OCI-LY3 (cell line): Measurements from ENCODE around the gene MIEF2.

Source experiments
- H2AFZ ChIP-seq: fragments of 200-600, 300-600 bp; shearing (Covaris generic); 2 replicates; pipeline ENCODE4 v1.6.0; 2014; ENCODE audit warnings: antibody characterized with exemption, low read depth, low read length
- H3K27ac ChIP-seq: fragments of 200-600, 300-600 bp; sonication (generic); 2 replicates; pipeline ENCODE4 v1.5.1; 2014; ENCODE audit warnings: mild to moderate bottlenecking, low read length, moderate library complexity, mixed read lengths
- H3K27me3 ChIP-seq: fragments of 200-600, 300-600 bp; sonication (generic); 2 replicates; pipeline ENCODE4 v1.6.1; 2014; ENCODE audit warnings: low read depth, low read length, mixed read lengths
- H3K36me3 ChIP-seq: fragments of 200-600, 300-600 bp; sonication (generic); replicated peaks from 2 replicates; pipeline ENCODE3; 2014; ENCODE audit warnings: low read depth, low read length, mixed read lengths
- H3K4me1 ChIP-seq: fragments of 300-600, 200-600 bp; sonication (generic); 2 replicates; pipeline ENCODE4 v1.6.1; 2014; ENCODE audit warnings: low read length, mixed read lengths
- H3K4me2 ChIP-seq: fragments of 200-600, 300-600 bp; sonication (generic); 2 replicates; pipeline ENCODE4 v1.6.1; 2014; ENCODE audit warnings: low read length, mixed read lengths
- H3K4me3 ChIP-seq: fragments of 300-600, 200-600 bp; sonication (generic); 2 replicates; pipeline ENCODE4 v1.5.1; 2014; ENCODE audit warnings: antibody characterized with exemption, mild to moderate bottlenecking, low read length, moderate library complexity
- H3K79me2 ChIP-seq: fragments of 300-600, 200-600 bp; shearing (Covaris generic); 2 replicates; pipeline ENCODE4 v1.6.1; 2014; ENCODE audit warnings: mild to moderate bottlenecking, low read length, mixed read lengths
- H3K9ac ChIP-seq: fragments of 300-600, 200-600 bp; shearing (Covaris generic); 2 replicates; pipeline ENCODE4 v1.6.0; 2014; ENCODE audit warnings: mild to moderate bottlenecking, low read length, moderate library complexity
- H3K9me3 ChIP-seq: fragments of 200-600, 300-600 bp; shearing (Covaris generic); 2 replicates; pipeline ENCODE4 v1.6.1; 2014; ENCODE audit warnings: low read length, mixed read lengths; ENCODE audit not compliant: insufficient read depth
- H4K20me1 ChIP-seq: fragments of 200-600, 300-600 bp; sonication (generic); 2 replicates; pipeline ENCODE4 v1.6.1; 2016; ENCODE audit warnings: low read length, mixed read lengths; ENCODE audit not compliant: insufficient read depth
- CTCF ChIP-seq: fragments of 200-600, 300-600 bp; sonication (generic); IDR thresholded peaks from 2 replicates; pipeline ENCODE4 v1.5.1; 2014; ENCODE audit warnings: antibody characterized with exemption, low read length, low read depth
- EZH2phosphoT487 ChIP-seq: fragments of 200-600 bp; shearing (Covaris generic); IDR thresholded peaks from 2 replicates; pipeline ENCODE4 v1.6.1; 2018; ENCODE audit warnings: antibody characterized with exemption, mixed run types, low read depth

The MIEF2 gene

GRCh38 chr17:18218756-18219415 is 41.6 kb upstream of the MIEF2 start:
- Histone ChIP-seq H4K20me1 (no peaks in the 10 kb centered on the region), H3K36me3 (no peaks in the 10 kb centered on the region), H3K79me2 (no peaks in the 10 kb centered on the region), H2AFZ (no peak overlapping the region), H3K9me3 (no peaks in the 10 kb centered on the region), H3K4me2 (no peak overlapping the region), H3K9ac (no peak overlapping the region), H3K4me3 (no peak overlapping the region), H3K27me3 (no peaks in the 10 kb centered on the region), H3K4me1 (peaks cover 6% of the 10 kb centered on the region), H3K27ac (no peak overlapping the region)
- TF ChIP-seq EZH2phosphoT487 (no peak), CTCF (no peak)

- Histone ChIP-seq H4K20me1 (no peaks in the 10 kb centered on the region), H3K79me2 (no peaks in the 10 kb centered on the region), H3K27me3 (no peaks in the 10 kb centered on the region), H2AFZ (no peak overlapping the region), H3K4me3 (no peak overlapping the region), H3K9ac (no peak overlapping the region), H3K9me3 (no peaks in the 10 kb centered on the region), H3K4me1 (peaks cover 10% of the 10 kb centered on the region), H3K27ac (no peak overlapping the region), H3K36me3 (no peaks in the 10 kb centered on the region), H3K4me2 (no peak overlapping the region)
- TF ChIP-seq EZH2phosphoT487 (no peak), CTCF (no peak)
Observed at GRCh38 chr17:18224053-18224386, 36.4 kb upstream of the MIEF2 start.

GRCh38 chr17:18224387-18225120 is 35.9 kb upstream of the MIEF2 start:
- Histone ChIP-seq H3K4me1 (peaks cover 10% of the 10 kb centered on the region), H3K79me2 (no peaks in the 10 kb centered on the region), H4K20me1 (no peaks in the 10 kb centered on the region), H3K27me3 (no peaks in the 10 kb centered on the region), H3K9ac (0 out of 2 replicates have a peak overlapping the region, but pooled peaks have one; percentile 20), H3K9me3 (no peaks in the 10 kb centered on the region), H3K4me3 (peak overlapping the region; percentile 70), H3K4me2 (peak overlapping the region; percentile 60), H2AFZ (0 out of 2 replicates have a peak overlapping the region, but pooled peaks have one; percentile 6), H3K27ac (no peak overlapping the region), H3K36me3 (no peaks in the 10 kb centered on the region)
- TF ChIP-seq CTCF = no peak
- no peak for TF ChIP-seq EZH2phosphoT487

GRCh38 chr17:18225121-18225641 is 35.3 kb upstream of the MIEF2 start, which contains the start of gene LLGL1:
Gene LLGL1, plus strand, starts transcription at chr17:18225635. Its CDS starts 48 bp downstream, at chr17:18225683.
- Histone ChIP-seq H3K27ac (no peak within 1 kb of the TSS), H3K27me3 (no peaks in the 10 kb centered on the region), H4K20me1 (no peaks in the 10 kb centered on the region), H2AFZ (0 out of 2 replicates have a peak within 1 kb of the TSS, but pooled peaks have one; percentile 46), H3K79me2 (no peaks in the 10 kb centered on the region), H3K4me2 (peak within 1 kb of the TSS; percentile 76), H3K9ac (peak within 1 kb of the TSS; percentile 70), H3K4me1 (peaks cover 10% of the 10 kb centered on the region), H3K4me3 (peak within 1 kb of the TSS; percentile 83), H3K9me3 (no peaks in the 10 kb centered on the region), H3K36me3 (no peaks in the 10 kb centered on the region)
- TF ChIP-seq EZH2phosphoT487 = no peak
- TF ChIP-seq CTCF = no peak
